ENCODE measurements around the gene TBX18. TPM values are rescaled to one million over a fixed set of nuclear protein-coding genes. Genes with fewer than 3 reads are reported as not detected.

The TBX18 gene
- total RNA-seq, 1 experiment from 2014 or later, result not detected

- WGBS (ENCODE audit: extremely low coverage, insufficient read length, low lambda C conversion rate), result no CpG with 5 or more reads among the region's 1 CpG
- Mint-ChIP-seq H3K4me1 (no peaks in the 10 kb centered on the region), H3K9me3 (no peaks in the 10 kb centered on the region), H3K36me3 (ENCODE audit: insufficient read depth in 1 of 3, low read depth in 3 of 3) (no peaks in the 10 kb centered on the region), H3K27me3 (ENCODE audit: low read depth) (peaks cover 15% of the 10 kb centered on the region), H3K27ac (no peak overlapping the region; a peak in 1 of 7 replicates), H3K4me3 (no peak overlapping the region)
- Histone ChIP-seq H3K23ac (ENCODE audit: insufficient read length, low read depth, low read length) (no peak overlapping the region), H2BK5ac (ENCODE audit: insufficient read length, low read length) (no peak overlapping the region), H3K79me1 (ENCODE audit: insufficient read depth, low read depth, low read length, poor library complexity, severe bottlenecking) (no peaks in the 10 kb centered on the region), H3K23me2 (ENCODE audit: insufficient read length, low read depth, low read length, poor library complexity, severe bottlenecking) (no peaks in the 10 kb centered on the region), H2BK120ac (ENCODE audit: low read depth, low read length, poor library complexity, severe bottlenecking) (no peak overlapping the region), H2BK15ac (ENCODE audit: low read depth, low read length) (no peak overlapping the region), H2BK20ac (ENCODE audit: low read depth, low read length, poor library complexity, severe bottlenecking) (no peak overlapping the region), H3K14ac (ENCODE audit: insufficient read depth, low read length) (no peak overlapping the region), H3K4ac (ENCODE audit: low read depth, low read length) (no peak overlapping the region), H2AK5ac (ENCODE audit: insufficient read length, low read length) (no peak overlapping the region), H2AFZ (ENCODE audit: low read length) (no peak overlapping the region), H3K4me2 (ENCODE audit: insufficient read depth, insufficient read length, low read length) (no peak overlapping the region), H3K79me2 (ENCODE audit: insufficient read depth, low read length) (no peaks in the 10 kb centered on the region), H3K4me1 (ENCODE audit: insufficient read depth, low read length) (no peaks in the 10 kb centered on the region), H4K91ac (ENCODE audit: insufficient read length, low read depth, low read length) (no peak overlapping the region), H3K56ac (ENCODE audit: insufficient read length, low read depth, low read length) (no peak overlapping the region), H4K20me1 (ENCODE audit: control insufficient read depth, insufficient read depth, insufficient read length) (no peaks in the 10 kb centered on the region), H3K27ac (ENCODE audit: insufficient read length, low read depth, low read length) (no peak overlapping the region), H3K27me3 (ENCODE audit: insufficient read depth, low read length) (no peaks in the 10 kb centered on the region), H3T11ph (ENCODE audit: low read length) (no peak overlapping the region), H4K5ac (ENCODE audit: insufficient read length, low read depth, low read length) (no peak overlapping the region), H3K9me3 (ENCODE audit: control insufficient read depth, low read depth, low read length) (no peaks in the 10 kb centered on the region), H3K18ac (ENCODE audit: insufficient read length, low read depth, low read length) (no peak overlapping the region), H2BK12ac (ENCODE audit: insufficient read length, low read depth, low read length) (no peak overlapping the region), H4K8ac (replicated peaks; ENCODE audit: insufficient read length, low read depth, low read length) (no peak overlapping the region), H3K9ac (ENCODE audit: extremely low read depth, insufficient read length, low read length) (no peak overlapping the region)
- DNase-seq, result no peak
- TF ChIP-seq, protein P1, sequence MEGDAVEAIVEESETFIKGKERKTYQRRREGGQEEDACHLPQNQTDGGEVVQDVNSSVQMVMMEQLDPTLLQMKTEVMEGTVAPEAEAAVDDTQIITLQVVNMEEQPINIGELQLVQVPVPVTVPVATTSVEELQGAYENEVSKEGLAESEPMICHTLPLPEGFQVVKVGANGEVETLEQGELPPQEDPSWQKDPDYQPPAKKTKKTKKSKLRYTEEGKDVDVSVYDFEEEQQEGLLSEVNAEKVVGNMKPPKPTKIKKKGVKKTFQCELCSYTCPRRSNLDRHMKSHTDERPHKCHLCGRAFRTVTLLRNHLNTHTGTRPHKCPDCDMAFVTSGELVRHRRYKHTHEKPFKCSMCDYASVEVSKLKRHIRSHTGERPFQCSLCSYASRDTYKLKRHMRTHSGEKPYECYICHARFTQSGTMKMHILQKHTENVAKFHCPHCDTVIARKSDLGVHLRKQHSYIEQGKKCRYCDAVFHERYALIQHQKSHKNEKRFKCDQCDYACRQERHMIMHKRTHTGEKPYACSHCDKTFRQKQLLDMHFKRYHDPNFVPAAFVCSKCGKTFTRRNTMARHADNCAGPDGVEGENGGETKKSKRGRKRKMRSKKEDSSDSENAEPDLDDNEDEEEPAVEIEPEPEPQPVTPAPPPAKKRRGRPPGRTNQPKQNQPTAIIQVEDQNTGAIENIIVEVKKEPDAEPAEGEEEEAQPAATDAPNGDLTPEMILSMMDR (conservative IDR thresholded peaks at IDR 0.05), result no peak
These were observed 24.6 kb downstream of the TBX18 start for GRCh38 chr6:84739866-84740208.

All from H9 (cell line).